HCT116 (cell line): ENCODE data around the gene ADD2. TPM values are rescaled to one million over a fixed set of nuclear protein-coding genes. Genes with fewer than 3 reads are reported as not detected.

Experiments used
- ATAC-seq: fragments of 200-7000 bp; cut with Tn5 transposase; 2 replicates; pipeline ENCODE4 v1.9.1; 2020; ENCODE audit warnings: mild to moderate bottlenecking, moderate library complexity
- BruUV-seq: library from RNA; stranded (reverse); fragments of 400-500 nt; replicated peaks from 2 replicates; lab custom pipeline; 2021; lab: Mats Ljungman, UMichigan
- CTCF ChIA-PET: fragments of 300-600 bp; sonication (Branson Sonifier 250); formaldehyde crosslinking; loops from one replicate; lab custom pipeline; 2021; ENCODE audit warnings: antibody characterized with exemption; lab: Charles Lee
- POLR2A ChIA-PET: fragments of 300-600, 350-600 bp; sonication (Branson Sonifier 250); formaldehyde crosslinking; loops from one replicate; lab custom pipeline; 2021; ENCODE audit warnings: antibody characterized with exemption; lab: Charles Lee
- RAD21 ChIA-PET, 2 experiments: fragments of 300-600 bp; sonication (Branson Sonifier 250); formaldehyde crosslinking; loops; one replicate each; lab custom pipeline; 2023; ENCODE audit warnings: low total read pairs in 2 of 2; ENCODE audit not compliant: uncharacterized antibody in 2 of 2, unreplicated experiment in 2 of 2, low non-redundant PET in 1 of 2; lab: Charles Lee
- DNase-seq: peaks from one replicate; pipeline ENCODE4 v3.0.0-alpha.2; 2010; ENCODE audit warnings: low read depth, low spot score
- H2AFZ ChIP-seq: fragments of 200-600 bp; shearing (Covaris generic), sonication (generic); 2 replicates; pipeline ENCODE4 v1.6.1; 2017; ENCODE audit warnings: low read depth, mixed run types, mixed read lengths, antibody characterized with exemption, low read length; ENCODE audit not compliant: poor library complexity, severe bottlenecking
- H3K27ac ChIP-seq: 2 replicates; pipeline ENCODE4 v1.5.1; 2012; ENCODE audit warnings: low read depth, low read length
- H3K27me3 ChIP-seq: fragments of 200-600 bp; sonication (generic); 2 replicates; pipeline ENCODE4 v1.6.1; 2016; ENCODE audit warnings: mixed run types, low read length, mixed read lengths; ENCODE audit not compliant: insufficient read depth
- H3K36me3 ChIP-seq, 2 experiments: fragments of 200-500 bp in 1 of 2; fragments of 200-600 bp in 1 of 2; sonication (Bioruptor generic) in 1 of 2; sonication (generic) in 1 of 2; 2 replicates each; pipeline versions ENCODE4 v1.5.1 to v1.6.1; 2014 to 2016; ENCODE audit warnings: low read length in 2 of 2, inconsistent platforms in 1 of 2, mixed read lengths in 1 of 2, mixed run types in 1 of 2; ENCODE audit not compliant: insufficient read depth in 2 of 2, control insufficient read depth in 1 of 2
- H3K4me1 ChIP-seq, 2 experiments: fragments of 200-600 bp in 1 of 2; sonication (generic) in 1 of 2; 2 replicates each; pipeline versions ENCODE4 v1.5.1 to v1.6.1; 2012 to 2017; ENCODE audit warnings: low read length in 2 of 2, inconsistent platforms in 1 of 2, mild to moderate bottlenecking in 1 of 2, mixed read lengths in 1 of 2, mixed run types in 1 of 2, moderate library complexity in 1 of 2; ENCODE audit not compliant: insufficient read depth in 2 of 2, control insufficient read depth in 1 of 2
- H3K4me2 ChIP-seq: fragments of 200-600 bp; sonication (generic); 2 replicates; pipeline ENCODE4 v1.6.1; 2017; ENCODE audit warnings: mixed run types, low read length, mixed read lengths
- H3K4me3 ChIP-seq, 2 experiments: fragments of 200-600 bp in 1 of 2; sonication (generic) in 1 of 2; replicated peaks in 1 of 2; 2 replicates each; pipeline ENCODE4 v1.5.1; 2011 to 2016; ENCODE audit warnings: low read length in 2 of 2, control low read depth in 1 of 2, low read depth in 1 of 2, mild to moderate bottlenecking in 1 of 2, mixed read lengths in 1 of 2, mixed run types in 1 of 2
- H3K79me2 ChIP-seq: fragments of 200-600 bp; sonication (generic); 2 replicates; pipeline ENCODE4 v1.6.1; 2017; ENCODE audit warnings: mild to moderate bottlenecking, mixed run types, low read length, moderate library complexity, mixed read lengths; ENCODE audit not compliant: insufficient read depth
- H3K9ac ChIP-seq: fragments of 200-600 bp; sonication (generic); 2 replicates; pipeline ENCODE4 v1.6.1; 2016; ENCODE audit warnings: low read length, mixed read lengths
- H3K9me2 ChIP-seq: fragments of 200-600 bp; sonication (generic), shearing (Covaris generic); 2 replicates; pipeline ENCODE4 v1.6.1; 2017; ENCODE audit warnings: mixed run types, mild to moderate bottlenecking, moderate library complexity; ENCODE audit not compliant: insufficient read depth
- H3K9me3 ChIP-seq, 2 experiments: fragments of 200-500 bp in 1 of 2; fragments of 200-600 bp in 1 of 2; sonication (Bioruptor generic) in 1 of 2; sonication (generic) in 1 of 2; 2 replicates each; pipeline ENCODE4 v1.6.1; 2014 to 2017; ENCODE audit warnings: low read length in 2 of 2, mixed read lengths in 2 of 2, inconsistent platforms in 1 of 2, low read depth in 1 of 2, mild to moderate bottlenecking in 1 of 2, mixed run types in 1 of 2, moderate library complexity in 1 of 2; ENCODE audit not compliant: control insufficient read depth in 1 of 2, insufficient read depth in 1 of 2
- H4K20me1 ChIP-seq: fragments of 200-600 bp; sonication (generic), shearing (Covaris generic); 2 replicates; pipeline ENCODE4 v1.6.1; 2017; ENCODE audit warnings: mixed run types, mild to moderate bottlenecking, moderate library complexity; ENCODE audit not compliant: insufficient read depth
- EGR1 ChIP-seq: IDR thresholded peaks from 2 replicates; pipeline ENCODE4 v1.6.1; 2012; ENCODE audit warnings: low read depth
- ELF1 ChIP-seq: IDR thresholded peaks from 2 replicates; pipeline ENCODE4 v1.6.1; 2012; ENCODE audit warnings: low read depth, borderline replicate concordance
- EZH2 ChIP-seq: fragments of 200-600 bp; sonication (generic); IDR thresholded peaks from 2 replicates; pipeline ENCODE4 v1.6.1; 2017; ENCODE audit warnings: antibody characterized with exemption, mixed run types
- EZH2phosphoT487 ChIP-seq: fragments of 200-600 bp; IDR thresholded peaks from 2 replicates; pipeline ENCODE4 v1.6.1; 2018; ENCODE audit warnings: antibody characterized with exemption, borderline replicate concordance
- FOSL1 ChIP-seq: IDR thresholded peaks from 2 replicates; pipeline ENCODE4 v1.6.1; 2012; ENCODE audit warnings: low read depth
- JUND ChIP-seq: IDR thresholded peaks from 2 replicates; pipeline ENCODE4 v1.6.1; 2012
- POLR2A ChIP-seq: IDR thresholded peaks from 2 replicates; pipeline ENCODE4 v1.7.0; 2011; ENCODE audit warnings: borderline replicate concordance; ENCODE audit not compliant: insufficient read depth, insufficient read length; ENCODE audit errors: extremely low read depth
- POLR2AphosphoS5 ChIP-seq: IDR thresholded peaks from 2 replicates; pipeline ENCODE4 v1.6.1; 2011; ENCODE audit warnings: mild to moderate bottlenecking, low read depth, low read length, moderate library complexity
- RAD21 ChIP-seq: IDR thresholded peaks from 2 replicates; pipeline ENCODE4 v1.6.1; 2012; ENCODE audit warnings: low read depth, mild to moderate bottlenecking
- SIN3A ChIP-seq: IDR thresholded peaks from 2 replicates; pipeline ENCODE4 v1.6.1; 2012; ENCODE audit warnings: low read depth
- SP1 ChIP-seq: IDR thresholded peaks from 2 replicates; pipeline ENCODE4 v1.6.1; 2012; ENCODE audit warnings: low read depth
- SRF ChIP-seq: IDR thresholded peaks from 2 replicates; pipeline ENCODE4 v1.6.1; 2012; ENCODE audit warnings: low read depth
- TCF7L2 ChIP-seq: IDR thresholded peaks from 2 replicates; pipeline ENCODE4 v1.7.0; 2011; ENCODE audit warnings: borderline replicate concordance, inconsistent platforms; ENCODE audit not compliant: insufficient read depth, insufficient read length; ENCODE audit errors: extremely low read depth
- YY1 ChIP-seq: IDR thresholded peaks from 2 replicates; pipeline ENCODE4 v1.6.1; 2011; ENCODE audit warnings: low read length, low read depth, moderate library complexity, mild to moderate bottlenecking; ENCODE audit not compliant: insufficient replicate concordance; ENCODE audit errors: extremely low read depth
- ZBTB33 ChIP-seq: IDR thresholded peaks from 2 replicates; pipeline ENCODE4 v1.6.1; 2011; ENCODE audit warnings: mild to moderate bottlenecking, low read length, moderate library complexity; ENCODE audit not compliant: insufficient replicate concordance; ENCODE audit errors: extremely low read depth
- ZFX ChIP-seq: fragments of 450-650 bp; IDR thresholded peaks from 2 replicates; pipeline ENCODE4 v1.6.1; 2017
- intact Hi-C: fragments of 100-400 bp; cut with micrococcal nuclease; formaldehyde crosslinking; loops from 2 replicates; pipeline ENCODE4 v1.10.0; 2022
- total RNA-seq: library from RNA; stranded (reverse); gene quantifications from one replicate; pipeline ENCODE4 v1.2.1, GENCODE V29; 2021; ENCODE audit not compliant: unreplicated experiment
- TF ChIP-seq, protein P1 (sequence below): IDR thresholded peaks from 2 replicates; pipeline ENCODE4 v1.6.1; 2012
- TF ChIP-seq, protein P2 (sequence below): IDR thresholded peaks from 2 replicates; pipeline ENCODE4 v1.6.1; 2012

The ADD2 gene
- total RNA-seq, 1 experiment from 2014 or later = 0.15 TPM

GRCh38 chr2:70790136-70790828 lies 22.3 kb upstream of the ADD2 start, which contains the start of gene FIGLA:
Gene FIGLA (minus strand): TSS chr2:70790643. CDS start chr2:70790638, 5 bp downstream.
- TF ChIP-seq JUND = no peak
- TF ChIP-seq, protein P1, sequence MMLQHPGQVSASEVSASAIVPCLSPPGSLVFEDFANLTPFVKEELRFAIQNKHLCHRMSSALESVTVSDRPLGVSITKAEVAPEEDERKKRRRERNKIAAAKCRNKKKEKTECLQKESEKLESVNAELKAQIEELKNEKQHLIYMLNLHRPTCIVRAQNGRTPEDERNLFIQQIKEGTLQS = no peak
- TF ChIP-seq RAD21 = no peak
- no peak for TF ChIP-seq SRF
- no peak for TF ChIP-seq ELF1
- TF ChIP-seq EGR1 = no peak
- TF ChIP-seq YY1 = no peak
- no peak for TF ChIP-seq EZH2phosphoT487
- TF ChIP-seq FOSL1 = no peak
- TF ChIP-seq SP1 = no peak
- TF ChIP-seq ZBTB33 = no peak
- no peak for TF ChIP-seq POLR2A
- TF ChIP-seq, protein P2, sequence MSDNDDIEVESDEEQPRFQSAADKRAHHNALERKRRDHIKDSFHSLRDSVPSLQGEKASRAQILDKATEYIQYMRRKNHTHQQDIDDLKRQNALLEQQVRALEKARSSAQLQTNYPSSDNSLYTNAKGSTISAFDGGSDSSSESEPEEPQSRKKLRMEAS = no peak
- TF ChIP-seq SIN3A = no peak
- TF ChIP-seq ZFX = no peak
- no peak for TF ChIP-seq EZH2
- no peak for TF ChIP-seq POLR2AphosphoS5
- no peak for TF ChIP-seq TCF7L2
- no peaks in the 10 kb centered on the region for H3K9me2 ChIP-seq
- peak within 1 kb of the TSS; percentile 87 for H2AFZ ChIP-seq
- intact Hi-C loops = no loop called here
- peaks cover 0 to 8% of the 10 kb centered on the region in 2 experiments; a peak in 2 of 4 replicates for H3K4me1 ChIP-seq
- H3K9ac ChIP-seq = no peak within 1 kb of the TSS
- no peak within 1 kb of the TSS for H3K27ac ChIP-seq
- peak within 1 kb of the TSS; percentile 80 for H3K4me2 ChIP-seq
- no peaks in the 10 kb centered on the region for H3K79me2 ChIP-seq
- H3K27me3 ChIP-seq = no peaks in the 10 kb centered on the region
- ATAC-seq = no peak
- DNase-seq = no peak
- no peaks in the 10 kb centered on the region for H3K9me3 ChIP-seq
- ChIA-PET CTCF (interaction anchor here (1.4 kb wide), 1 partner anchor 158 kb away, joined by 4 read pairs; no protein-coding TSS in a partner anchor), RAD21 (interaction anchor here in 1 of 2 experiments (0.6 kb wide), 1 partner anchor 48 kb away, joined by 3 read pairs; no protein-coding TSS in a partner anchor), POLR2A (no interaction called here)
- H3K36me3 ChIP-seq = no peaks in the 10 kb centered on the region
- no TSS peak for BruUV-seq
- H3K4me3 ChIP-seq = peak within 1 kb of the TSS; percentile 3 to 42; a peak in 3 of 4 replicates
- no peaks in the 10 kb centered on the region for H4K20me1 ChIP-seq
